ENCODE data around the gene WDR18. TPM values are rescaled to one million over a fixed set of nuclear protein-coding genes. Genes with fewer than 3 reads are reported as not detected.
A peak's percentile ranks its signal among the peaks of the same experiment; 100 is the strongest.

The WDR18 gene
- total and polyA plus RNA-seq, 2 of the 8 experiments (the other 6 are each of a cell fraction or from before 2014, with no cell fraction given): 87.7 to 177 TPM

DNA sequence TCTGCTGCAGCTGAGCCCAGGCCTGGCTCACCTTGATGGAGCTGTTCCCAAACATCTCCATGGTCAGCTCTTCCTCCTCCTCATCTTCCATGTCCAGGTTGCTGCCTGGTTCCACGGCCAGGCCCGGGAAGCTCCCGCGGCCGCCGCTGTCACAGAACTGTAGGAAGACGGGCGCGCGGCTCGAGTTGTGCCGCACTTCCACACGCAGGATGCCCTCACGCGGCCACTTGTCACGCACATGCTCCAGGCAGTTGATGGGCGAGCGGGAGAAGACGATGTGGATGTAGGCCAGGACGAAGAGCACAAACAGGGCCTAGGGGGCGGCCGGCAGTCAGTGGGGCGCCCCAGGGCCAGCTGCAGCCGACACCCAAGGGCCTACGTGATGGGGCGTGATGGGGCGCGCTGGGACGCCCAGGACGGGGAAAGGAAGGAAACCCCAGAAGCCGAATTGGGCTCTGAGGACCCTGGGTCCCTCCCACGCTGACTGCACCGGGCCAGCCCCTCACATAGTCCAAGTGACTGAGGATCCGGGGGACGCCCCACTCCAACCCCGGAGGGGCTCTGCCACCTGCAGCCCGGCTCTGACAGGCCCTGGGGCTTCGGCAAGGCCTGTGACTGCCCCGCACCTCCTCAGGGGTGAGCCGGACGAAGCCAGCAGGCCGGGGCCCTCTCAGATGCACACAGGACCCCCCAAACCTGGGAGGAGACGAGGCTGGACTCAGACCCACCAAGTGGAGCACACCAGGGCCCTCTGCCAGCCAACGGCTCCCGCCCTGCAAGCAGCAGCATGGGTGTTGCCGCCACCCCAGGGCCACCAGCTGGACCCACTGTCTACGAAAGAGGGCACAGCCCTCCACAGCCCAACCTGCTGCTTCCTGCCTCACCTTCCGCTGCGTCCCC lies 30.3 kb downstream of the WDR18 start:
- peaks cover 8 to 47% (median 11%) of the 10 kb centered on the region in 4 experiments; a peak in 6 of 8 replicates for H3K36me3 ChIP-seq (ENCODE audit: control insufficient read depth in 2 of 4, insufficient read depth in 4 of 4, low read length in 3 of 4)
- 92% methylated on average over 46 of the region's 49 CpGs; no CpG with 5 or more reads in 1 of the 2 experiments for WGBS, 2 experiments (ENCODE audit: extremely low coverage in 1 of 2, insufficient coverage in 1 of 2, insufficient read length in 1 of 2, insufficient replicate concordance in 2 of 2, low coverage in 1 of 2, low lambda C conversion rate in 2 of 2, missing lambda C conversion rate in 1 of 2)
- H3K9ac ChIP-seq (replicated peaks in 1 of 4; ENCODE audit: extremely low read depth in 1 of 4, low read depth in 3 of 4, low read length in 3 of 4): no peak overlapping the region
- TF ChIP-seq SP4 (IDR thresholded peaks at IDR 0.05; ENCODE audit: low read length): no peak
- no peak for TF ChIP-seq CHD2 (IDR thresholded peaks at IDR 0.05; ENCODE audit: low read length)
- TF ChIP-seq RBBP5 (IDR thresholded peaks at IDR 0.05; ENCODE audit: borderline replicate concordance, low read depth, low read length): no peak
- H3K14ac ChIP-seq (ENCODE audit: insufficient read length): no peak overlapping the region
- H2AK5ac ChIP-seq (ENCODE audit: low read depth, low read length): no peak overlapping the region
- CTCF ChIA-PET (ENCODE audit: partially characterized antibody): interaction anchor here (0.6 to 2.3 kb wide), 7 partner anchors 9 to 149 kb away, joined by 3 to 5 read pairs (median 3); partner anchors contain the start of gene WDR18
- no peak overlapping the region for H3K23ac ChIP-seq (ENCODE audit: insufficient read length)
- peaks cover 32 to 46% of the 10 kb centered on the region in 2 experiments for H4K20me1 ChIP-seq (replicated peaks in 1 of 2; ENCODE audit: control insufficient read depth in 1 of 2, insufficient read depth in 2 of 2, low read length in 2 of 2)
- H2BK5ac ChIP-seq (ENCODE audit: low read depth, low read length): no peak overlapping the region
- peaks cover 0 to 27% (median 19%) of the 10 kb centered on the region in 4 experiments; a peak in 5 of 7 replicates for H3K4me1 ChIP-seq (replicated peaks in 1 of 4; ENCODE audit: control insufficient read depth in 3 of 4, insufficient read depth in 4 of 4, low read length in 3 of 4)
- H2BK20ac ChIP-seq (ENCODE audit: low read length): no peak overlapping the region
- DNase-seq (ENCODE audit: low read depth in 1 of 2, low spot score in 2 of 2): no peak
- H3K4me3 ChIP-seq (ENCODE audit: extremely low read depth in 1 of 4, insufficient read depth in 2 of 4, low read depth in 3 of 4, low read length in 4 of 4): no peak overlapping the region
- H4K5ac ChIP-seq (ENCODE audit: insufficient read length, low read depth, low read length): no peak overlapping the region
- no peak overlapping the region for H3K56ac ChIP-seq (replicated peaks; ENCODE audit: insufficient read length, low read depth, low read length)
- no peak overlapping the region for H2BK12ac ChIP-seq (ENCODE audit: low read depth, low read length)
- no peak overlapping the region for H2BK15ac ChIP-seq (ENCODE audit: low read length)
- peak overlapping the region; percentile 22; the same call in 1 of the 2 replicates for H4K8ac ChIP-seq (ENCODE audit: extremely low read depth, insufficient read depth, low read length)
- H3K27ac ChIP-seq (ENCODE audit: low read depth, low read length): no peak overlapping the region
- POLR2A ChIA-PET (ENCODE audit: partially characterized antibody): interaction anchor here (1.2 to 6.4 kb wide), 7 partner anchors 9 to 71 kb away, joined by 3 to 62 read pairs (median 5); partner anchors contain the start of genes ABCA7 and CNN2
- H3K27me3 ChIP-seq (replicated peaks in 1 of 4; ENCODE audit: control insufficient read depth in 3 of 4, extremely low read depth in 1 of 4, insufficient read depth in 3 of 4, low read length in 3 of 4): no peaks in the 10 kb centered on the region
- H3K23me2 ChIP-seq (ENCODE audit: low read depth, low read length): no peaks in the 10 kb centered on the region
- H3K79me2 ChIP-seq (ENCODE audit: control insufficient read depth in 1 of 2, insufficient read depth in 2 of 2, low read length in 2 of 2): peaks cover 24 to 64% of the 10 kb centered on the region in 2 experiments; a peak in 3 of 4 replicates
- no peak overlapping the region for H3K4me2 ChIP-seq (ENCODE audit: insufficient read depth in 1 of 2, low read depth in 2 of 2, low read length in 2 of 2)
- H2AFZ ChIP-seq (ENCODE audit: low read length): no peak overlapping the region
- no peak overlapping the region for H3K4ac ChIP-seq (replicated peaks; ENCODE audit: insufficient read length, low read depth, low read length)
- no peak for FAIRE-seq
- no peaks in the 10 kb centered on the region for H3K9me3 ChIP-seq (ENCODE audit: insufficient read depth in 2 of 2, low read depth in 1 of 2, low read length in 1 of 2)
- H4K91ac ChIP-seq (replicated peaks; ENCODE audit: insufficient read length, low read length): no peak overlapping the region
- H3K79me1 ChIP-seq (ENCODE audit: low read depth, low read length): peaks cover 17% of the 10 kb centered on the region
- H3K18ac ChIP-seq (ENCODE audit: extremely low read depth, low read length): no peak overlapping the region
- H2BK120ac ChIP-seq (replicated peaks; ENCODE audit: low read depth, low read length): no peak overlapping the region

Measured in H1 (cell line).